Heart right ventricle (tissue), 16 donors: Measurements from ENCODE around the gene RNF8. TPM values are rescaled to one million over a fixed set of nuclear protein-coding genes. Genes with fewer than 3 reads are reported as not detected.

ENCODE experiments used
- ATAC-seq, 8 donors: fragments of 200-7000 bp; cut with Tn5 transposase; one replicate each; pipeline ENCODE4 v1.9.1; 2020; ENCODE audit warnings: mild to moderate bottlenecking in 8 of 8, moderate library complexity in 8 of 8, moderate number of reproducible peaks in 1 of 8
- DNase-seq, 2 donors: peaks; one replicate each; pipeline ENCODE4 v3.0.0-alpha.2; 2020
- H3K27ac ChIP-seq, 10 donors: fragments of 200-600 bp; sonication (generic) in 2 of 10; one replicate each; pipeline versions ENCODE4 v1.5.0 to v1.8.0; 2020 to 2022; ENCODE audit warnings: mild to moderate bottlenecking in 3 of 10
- H3K27me3 ChIP-seq, 7 donors: fragments of 200-600 bp; one replicate each; pipeline ENCODE4 v1.8.0; 2021 to 2022; ENCODE audit warnings: mild to moderate bottlenecking in 2 of 7
- H3K36me3 ChIP-seq, 9 donors: fragments of 200-600 bp; sonication (generic) in 1 of 9; one replicate each; pipeline versions ENCODE4 v1.5.0 to v1.8.0; 2020 to 2022; ENCODE audit warnings: mild to moderate bottlenecking in 2 of 9
- H3K4me1 ChIP-seq, 9 donors: fragments of 200-600 bp; sonication (generic) in 1 of 9; one replicate each; pipeline versions ENCODE4 v1.5.0 to v1.8.0; 2020 to 2022; ENCODE audit warnings: mild to moderate bottlenecking in 4 of 9
- H3K4me3 ChIP-seq, 10 donors: fragments of 200-600 bp; sonication (generic) in 2 of 10; one replicate each; pipeline versions ENCODE4 v1.5.0 to v1.8.0; 2020 to 2022; ENCODE audit warnings: mild to moderate bottlenecking in 7 of 10, moderate library complexity in 2 of 10
- H3K9me3 ChIP-seq, 11 donors: fragments of 200-600 bp in 10 of 11; sonication (generic) in 2 of 11; one replicate each; pipeline versions ENCODE4 v1.5.0 to v1.8.0; 2013 to 2022; ENCODE audit warnings: mild to moderate bottlenecking in 2 of 11, control low read depth in 1 of 11, moderate library complexity in 1 of 11
- WGBS, 2 donors: extraction: QIAGEN DNeasy Blood & Tissue Kit; methylation state at CpG; one replicate each; pipeline ENCODE4 v1.1.7; 2013; ENCODE audit warnings: inconsistent platforms in 1 of 2; 5-methylcytosine and 5-hydroxymethylcytosine counted together
- intact Hi-C, 10 donors: fragments of 100-400 bp; cut with DNase I; formaldehyde crosslinking; loops; one replicate each; pipeline versions ENCODE4 v1.11.1 to v1.14.2; 2022
- polyA plus RNA-seq, 2 donors: library from polyadenylated mRNA; stranded (reverse); fragments of 200-250 nt; gene quantifications; one replicate each; pipeline ENCODE4 v1.2.3, GENCODE V29; 2013
- total RNA-seq, 10 donors: library from RNA; stranded (reverse); fragmentation: NEBNext Ultra II Directional in 3 of 10; extraction: Animal tissue kit (Norgen Biotek cat#: 25700) in 3 of 10; gene quantifications; one replicate each; pipeline versions ENCODE4 v1.2.1 to v1.2.4, GENCODE V29; 2021 to 2023
- TF ChIP-seq, protein P1 (sequence below), 9 donors: fragments of 200-600 bp; sonication (generic) in 2 of 9; IDR thresholded peaks; one replicate each; pipeline versions ENCODE4 v1.5.0 to v1.8.0; 2021 to 2022; ENCODE audit warnings: antibody characterized with exemption in 9 of 9, mild to moderate bottlenecking in 5 of 9, moderate library complexity in 1 of 9
- donor health status: Arrhythmogenic right ventricular cardiomyopathy.
- donor health status: ischemic (EF 13 %, LVEDD 7.1; RV severe dilation, severe dysfunction).
- donor health status: healthy with polysubstance abuse.
- donor health status: DM: no; HTN: yes; CAD: no.
- donor health status: DM: no; HTN: no; CAD: no.
- donor health status: ischemic (EF 25% LVEDD 6.9; RV normal size, moderate dysfunction).
- donor health status: ischemic (EF 25% LVEDD 5.7; RV mildly dilated, moderate dysfunction).
- donor health status: healthy.
- donor health status: DM: yes; HTN: yes; CAD: no.
- donor health status: Ischemic cardiomyopathy.
- donor health status: ischemic (EF 35%, LVEDD 5.7; RV mildly dilated, moderate dysfunction).
- donor health status: nonischemic (EF 11% LVEDD 7.7; RV severe dilation, severe dysfunction).
- donor health status: DM: yes; HTN: yes; CAD: no.
- donor health status: PGD.
- donor health status: ischemic (EF 29% LVEDD 5.4; RV normal size, mild dysfunction).
- donor health status: nonischemic (EF 23%, LVEDD 6.1; RV moderate dilation, normal function).

Gene RNF8
- total and polyA plus RNA-seq, 12 donors, result 9.5 to 17.5 (median 14.4) TPM

DNA sequence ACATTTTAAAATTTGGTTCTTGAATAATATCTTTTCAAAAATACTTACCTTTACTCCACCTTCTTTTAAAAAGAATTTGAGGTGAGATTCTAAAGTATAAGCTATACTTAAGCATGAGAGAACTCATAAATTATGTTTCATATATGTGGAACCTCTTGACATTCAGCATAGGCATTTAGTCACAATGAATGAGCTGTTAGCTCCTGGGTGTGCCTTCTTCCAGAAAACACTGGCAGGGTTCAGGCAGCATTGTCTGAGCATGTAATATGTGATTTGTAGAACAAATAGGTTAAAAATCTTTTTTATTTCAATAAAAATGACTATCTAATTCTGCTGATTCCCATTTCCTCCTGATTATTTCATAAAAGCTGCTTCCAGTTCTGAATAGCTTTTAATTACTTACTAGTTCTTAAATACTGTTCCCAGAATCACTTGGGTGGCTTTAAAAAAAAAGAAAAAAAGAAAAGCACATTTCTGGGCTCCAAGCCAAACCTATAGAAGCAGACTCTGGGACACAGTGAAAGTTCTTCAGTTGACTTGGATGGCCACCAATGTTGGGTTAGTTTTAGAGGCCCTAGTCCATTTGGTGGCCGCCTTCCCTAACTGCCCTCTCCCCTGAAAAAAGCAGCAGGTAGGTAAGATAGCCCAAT is 20.2 kb downstream of the RNF8 start:
- Histone ChIP-seq H3K4me3 (no peak overlapping the region), H3K27me3 (no peaks in the 10 kb centered on the region), H3K4me1 (peaks cover 6 to 38% (median 19%) of the 10 kb centered on the region in 9 donors), H3K36me3 (peaks cover 0 to 92% (median 10%) of the 10 kb centered on the region in 9 donors), H3K27ac (no peak overlapping the region), H3K9me3 (no peaks in the 10 kb centered on the region)
- ATAC-seq (no peak), DNase-seq (no peak)
- intact Hi-C loops, result loop anchor here in 2 of 10 donors (10.0 kb wide), 2 partner anchors 191 to 321 kb away; partner anchors contain the start of gene MDGA1 (in 1 of the 2)
- 91 to 97% methylated on average over 1 of the region's 1 CpG for WGBS, 2 donors
- TF ChIP-seq, protein P1, sequence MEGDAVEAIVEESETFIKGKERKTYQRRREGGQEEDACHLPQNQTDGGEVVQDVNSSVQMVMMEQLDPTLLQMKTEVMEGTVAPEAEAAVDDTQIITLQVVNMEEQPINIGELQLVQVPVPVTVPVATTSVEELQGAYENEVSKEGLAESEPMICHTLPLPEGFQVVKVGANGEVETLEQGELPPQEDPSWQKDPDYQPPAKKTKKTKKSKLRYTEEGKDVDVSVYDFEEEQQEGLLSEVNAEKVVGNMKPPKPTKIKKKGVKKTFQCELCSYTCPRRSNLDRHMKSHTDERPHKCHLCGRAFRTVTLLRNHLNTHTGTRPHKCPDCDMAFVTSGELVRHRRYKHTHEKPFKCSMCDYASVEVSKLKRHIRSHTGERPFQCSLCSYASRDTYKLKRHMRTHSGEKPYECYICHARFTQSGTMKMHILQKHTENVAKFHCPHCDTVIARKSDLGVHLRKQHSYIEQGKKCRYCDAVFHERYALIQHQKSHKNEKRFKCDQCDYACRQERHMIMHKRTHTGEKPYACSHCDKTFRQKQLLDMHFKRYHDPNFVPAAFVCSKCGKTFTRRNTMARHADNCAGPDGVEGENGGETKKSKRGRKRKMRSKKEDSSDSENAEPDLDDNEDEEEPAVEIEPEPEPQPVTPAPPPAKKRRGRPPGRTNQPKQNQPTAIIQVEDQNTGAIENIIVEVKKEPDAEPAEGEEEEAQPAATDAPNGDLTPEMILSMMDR (IDR thresholded peaks at IDR 0.05), result no peak

GRCh38 chr6:37375376-37375775 is 21.6 kb downstream of the RNF8 start:
- ATAC-seq (no peak), DNase-seq (no peak)
- no peaks in the 10 kb centered on the region for H3K27me3 ChIP-seq
- H3K36me3 ChIP-seq, result peaks cover 0 to 94% (median 10%) of the 10 kb centered on the region in 9 donors
- TF ChIP-seq, protein P1 (IDR thresholded peaks at IDR 0.05), result no peak
- peaks cover 0 to 23% (median 5%) of the 10 kb centered on the region in 9 donors for H3K4me1 ChIP-seq
- no peak overlapping the region for H3K4me3 ChIP-seq
- no peaks in the 10 kb centered on the region for H3K9me3 ChIP-seq
- intact Hi-C loops, result loop anchor here in 2 of 10 donors (10.0 kb wide), 2 partner anchors 189 to 319 kb away; partner anchors contain the start of gene MDGA1 (in 1 of the 2)
- no peak overlapping the region for H3K27ac ChIP-seq

GRCh38 chr6:37376078-37376743 is 22.4 kb downstream of the RNF8 start:
- no peak for DNase-seq
- Histone ChIP-seq H3K9me3 (no peaks in the 10 kb centered on the region), H3K27me3 (no peaks in the 10 kb centered on the region), H3K36me3 (peaks cover 0 to 95% (median 10%) of the 10 kb centered on the region in 9 donors), H3K27ac (no peak overlapping the region), H3K4me3 (no peak overlapping the region), H3K4me1 (peaks cover 0 to 16% (median 0%) of the 10 kb centered on the region in 9 donors)
- no peak for ATAC-seq
- intact Hi-C loops, result loop anchor here in 2 of 10 donors (10.0 kb wide), 2 partner anchors 189 to 319 kb away; partner anchors contain the start of gene MDGA1 (in 1 of the 2)
- TF ChIP-seq, protein P1 (IDR thresholded peaks at IDR 0.05), result no peak
- 80 to 85% methylated on average over 4 of the region's 4 CpGs for WGBS, 2 donors

- no peak overlapping the region for H3K27ac ChIP-seq
- 40 to 43% methylated on average over 2 of the region's 2 CpGs for WGBS, 2 donors
- no peaks in the 10 kb centered on the region for H3K4me1 ChIP-seq
- intact Hi-C loops, result loop anchor here in 7 of 10 donors (5.0 to 10.0 kb wide), 4 partner anchors 101 to 311 kb away; no protein-coding TSS in a partner anchor
- peaks cover 0 to 93% (median 20%) of the 10 kb centered on the region in 9 donors for H3K36me3 ChIP-seq
- H3K9me3 ChIP-seq, result no peaks in the 10 kb centered on the region
- TF ChIP-seq, protein P1 (IDR thresholded peaks at IDR 0.05), result peak; percentile 30 to 69 (median 54)
- no peak for DNase-seq
- no peaks in the 10 kb centered on the region for H3K27me3 ChIP-seq
- ATAC-seq, result peak in 4 of 8 donors; percentile 56 to 71 (median 61)
- no peak overlapping the region for H3K4me3 ChIP-seq
Measured at GRCh38 chr6:37381579-37381978, 27.8 kb downstream of the RNF8 start.
